Left forelimb (tissue), 1 donor: Measurements from ENCODE around the gene IL2RA.
"Not testable (repeated sequence)": the region's sequence is repeated elsewhere in the genome, so short reads cannot be mapped to it uniquely, and the experiment has no call there.

Experiments used
- DNase-seq: peaks from one replicate; pipeline ENCODE4 v3.0.0-alpha.2; 2018; ENCODE audit warnings: low spot score

IL2RA gene

DNA sequence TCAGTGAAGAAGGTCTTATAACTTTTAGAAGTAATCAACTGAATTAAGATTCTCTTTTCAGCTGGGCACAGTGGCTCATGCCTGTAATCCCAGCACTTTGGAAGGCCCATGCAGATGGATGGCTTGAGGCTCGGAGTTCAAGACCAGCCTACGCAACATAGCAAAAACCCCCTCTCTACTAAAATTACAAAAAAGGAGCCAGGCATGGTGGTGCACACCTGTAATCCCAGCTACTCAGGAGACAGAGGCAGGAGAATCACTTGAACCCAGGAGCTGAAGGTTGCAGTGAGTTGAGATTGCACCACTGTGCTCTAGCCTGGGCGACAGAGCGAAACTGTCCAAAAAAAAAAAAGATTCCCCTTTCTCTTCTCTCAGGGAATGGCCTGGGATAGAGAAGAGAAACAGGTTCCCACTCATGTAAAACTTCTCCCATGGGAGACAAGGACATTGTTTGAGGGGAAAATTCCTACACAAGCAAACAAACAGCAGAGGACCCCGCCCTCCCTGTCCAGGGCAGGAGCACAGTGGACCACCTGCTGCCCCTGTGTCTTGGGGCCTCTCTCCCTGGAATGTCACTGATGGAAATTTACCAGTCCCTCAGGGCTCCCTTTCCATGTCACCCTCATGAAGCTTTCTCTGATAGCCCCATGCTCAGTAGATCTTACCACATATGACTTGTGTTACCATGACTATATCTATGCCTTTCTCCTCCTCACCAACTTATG is 5.6 kb downstream of the IL2RA start:
- DNase-seq: no peak

GRCh38 chr10:6055929-6056328 is 6.2 kb downstream of the IL2RA start:
- DNase-seq: no peak

GRCh38 chr10:6054884-6055283 is 7.3 kb downstream of the IL2RA start:
- DNase-seq: no peak

DNA sequence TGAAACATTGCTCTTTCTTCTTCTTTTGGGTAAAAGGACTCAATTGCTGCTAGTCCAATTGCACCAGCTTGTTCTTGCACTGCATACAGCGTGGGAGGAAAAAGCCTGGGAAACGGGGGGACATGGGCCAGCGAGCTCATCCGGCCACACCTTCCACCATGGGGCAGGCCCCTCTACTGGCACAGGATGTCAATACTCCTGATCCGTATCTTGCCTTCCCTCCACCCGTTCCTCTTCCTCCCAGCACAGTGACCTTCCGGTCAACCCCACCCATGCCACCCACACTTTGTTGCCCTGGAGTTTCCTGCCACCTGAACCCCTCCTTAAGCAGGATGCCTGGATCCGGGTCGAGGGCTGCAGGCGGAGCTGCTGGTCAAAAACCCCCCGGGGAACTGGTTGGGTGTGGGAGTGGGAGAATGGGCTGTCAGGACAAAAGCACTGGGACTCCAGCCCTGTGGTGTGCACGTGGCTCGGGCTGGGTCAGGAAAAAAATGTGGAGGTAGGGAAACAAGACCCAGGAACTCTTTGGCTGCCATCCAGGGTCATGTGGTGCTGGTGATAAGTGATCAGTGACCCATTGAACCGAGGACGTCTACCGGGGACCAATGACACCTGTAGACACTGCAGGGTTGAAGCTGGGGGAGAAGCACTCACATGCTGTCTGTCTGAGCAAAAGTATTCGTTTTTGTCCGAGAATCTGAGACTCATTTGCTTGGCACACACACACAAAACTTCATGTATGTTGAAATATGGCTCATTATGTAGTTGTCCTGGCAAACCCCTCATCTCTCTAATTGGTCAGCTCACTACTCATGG is 8.1 kb downstream of the IL2RA start:
- DNase-seq: no peak

GRCh38 chr10:6053303-6053702 is 8.9 kb downstream of the IL2RA start:
- no peak for DNase-seq

DNA sequence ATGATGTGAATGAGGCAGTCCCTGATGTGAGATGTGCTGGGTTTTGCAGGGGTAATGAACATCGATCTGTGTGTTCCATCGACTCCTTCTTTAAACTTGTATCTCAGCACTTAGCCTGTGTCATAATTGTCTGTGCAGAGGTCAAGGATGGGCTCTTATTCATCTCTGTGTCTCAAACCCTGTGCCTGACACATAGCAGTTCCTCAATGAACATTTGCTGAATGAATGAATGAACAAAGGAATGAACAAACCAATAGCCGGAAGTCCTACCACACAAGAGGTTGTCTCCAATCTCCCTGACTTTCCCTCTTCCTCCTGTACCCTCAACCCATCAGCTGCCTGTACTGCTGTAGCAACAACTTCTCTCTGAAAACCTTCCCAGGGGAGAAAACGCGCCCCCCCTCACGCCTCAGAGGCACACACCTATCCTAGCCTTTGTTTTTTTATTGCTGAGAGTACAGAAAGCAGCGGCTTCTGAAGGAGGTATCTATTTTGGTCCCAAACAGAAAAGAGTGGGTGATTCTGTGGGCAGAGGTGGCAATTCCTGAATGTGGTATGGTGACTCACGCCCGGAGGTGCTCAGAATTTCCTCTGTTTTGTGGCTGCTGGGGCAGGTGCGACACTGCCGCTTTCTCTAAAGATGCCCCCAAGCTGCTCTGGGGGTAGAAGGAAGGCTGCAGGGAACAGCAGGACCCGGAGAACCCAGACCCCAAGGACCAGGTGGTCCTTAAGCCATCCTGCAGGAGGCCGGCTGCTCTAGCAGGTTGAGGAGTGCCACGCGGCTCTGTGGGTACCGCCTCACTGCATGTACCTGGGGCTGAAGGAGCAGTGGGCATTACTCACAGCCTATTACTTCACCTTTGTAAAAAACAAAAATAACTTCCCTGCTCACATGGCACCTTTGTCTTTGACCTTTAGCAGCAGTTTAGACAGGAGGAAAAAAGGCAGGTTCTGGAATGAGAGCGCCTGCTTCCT is 9.6 kb downstream of the IL2RA start:
- no peak for DNase-seq

DNA sequence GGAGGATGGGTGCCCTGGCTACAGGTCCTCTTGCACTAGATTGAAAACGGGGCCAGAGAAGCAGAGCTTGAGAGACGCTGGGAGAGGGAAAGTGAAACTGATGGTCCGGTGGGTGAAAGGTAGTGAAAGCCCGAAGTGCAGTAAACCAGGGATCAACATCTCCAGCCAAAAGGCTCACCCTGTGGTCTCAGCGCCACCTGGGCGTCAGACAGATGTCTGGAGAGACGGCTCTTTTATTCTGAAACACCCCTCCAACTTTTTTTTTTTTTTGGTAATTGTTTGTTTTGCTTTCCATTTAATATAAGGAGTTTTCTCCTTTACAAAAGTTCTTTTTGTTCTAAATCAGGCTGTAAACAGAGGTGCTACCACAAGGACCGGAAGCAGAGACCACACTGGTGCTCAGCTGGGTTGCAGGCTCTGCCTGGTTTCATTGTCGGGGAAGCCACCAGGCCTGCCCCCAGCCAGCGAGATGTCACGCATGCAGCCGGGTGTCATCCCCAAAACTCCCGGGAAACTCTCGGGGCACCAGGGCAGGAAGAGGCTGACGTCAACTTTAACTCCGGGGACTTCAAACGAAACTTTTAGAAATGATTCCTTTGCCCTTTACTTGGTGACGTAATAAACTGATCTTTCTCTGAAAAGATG is 11.2 kb downstream of the IL2RA start:
- DNase-seq: no peak

GRCh38 chr10:6049031-6049400 is 13.2 kb downstream of the IL2RA start:
- DNase-seq: no peak

GRCh38 chr10:6048281-6049030 is 13.7 kb downstream of the IL2RA start:
- DNase-seq: no peak

DNA sequence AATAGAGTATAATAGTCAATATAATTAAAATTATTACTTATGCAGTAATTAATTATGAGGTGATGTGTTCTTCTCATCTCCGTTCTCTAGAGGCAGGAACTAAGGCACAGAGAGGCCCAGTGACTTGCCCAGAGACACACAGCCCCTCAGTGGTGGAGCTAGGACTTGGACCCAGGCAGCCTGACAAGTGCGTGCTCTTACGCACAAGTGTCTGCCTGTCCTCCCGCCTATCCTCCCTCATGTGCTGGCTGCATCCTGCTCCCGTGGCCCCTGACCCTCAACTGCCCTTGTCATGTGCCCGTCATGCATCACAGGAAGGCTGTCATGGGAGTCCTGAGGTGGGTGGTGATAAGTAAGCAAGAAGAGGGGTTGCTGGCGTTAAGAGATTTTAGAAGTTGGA is 14.3 kb downstream of the IL2RA start:
- no peak for DNase-seq

GRCh38 chr10:6046773-6047611 is 15.2 kb downstream of the IL2RA start:
- no peak for DNase-seq

- no peak for DNase-seq
Measured at GRCh38 chr10:6045878-6046772, 16.0 kb downstream of the IL2RA start.

DNA sequence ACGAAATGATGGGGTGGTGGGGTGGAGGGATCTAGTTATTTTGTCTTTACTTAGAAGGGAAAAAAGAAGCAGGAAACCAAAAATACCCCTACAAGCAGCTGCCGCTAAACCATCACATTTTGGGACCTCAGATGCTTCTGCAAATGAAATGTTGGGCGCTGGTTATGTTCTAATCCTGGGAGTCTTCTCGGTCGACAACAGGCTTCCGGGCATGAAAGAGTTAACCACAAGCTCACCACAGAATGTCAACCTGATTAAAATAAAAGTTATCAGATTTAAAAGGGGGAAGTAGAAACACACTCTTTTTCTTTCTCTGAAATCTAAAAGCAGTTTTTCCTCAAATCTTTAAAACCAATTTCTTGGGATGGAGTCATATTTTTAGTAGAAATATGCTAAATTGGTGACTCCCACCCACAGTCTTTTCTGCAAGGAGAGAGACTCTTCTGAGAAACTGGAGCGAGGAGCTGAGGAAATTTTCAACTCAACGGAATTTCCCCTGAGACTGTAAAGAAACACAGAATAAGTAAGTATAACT is 16.8 kb downstream of the IL2RA start:
- DNase-seq: no peak

GRCh38 chr10:6044751-6045313 is 17.3 kb downstream of the IL2RA start:
- no peak for DNase-seq

DNA sequence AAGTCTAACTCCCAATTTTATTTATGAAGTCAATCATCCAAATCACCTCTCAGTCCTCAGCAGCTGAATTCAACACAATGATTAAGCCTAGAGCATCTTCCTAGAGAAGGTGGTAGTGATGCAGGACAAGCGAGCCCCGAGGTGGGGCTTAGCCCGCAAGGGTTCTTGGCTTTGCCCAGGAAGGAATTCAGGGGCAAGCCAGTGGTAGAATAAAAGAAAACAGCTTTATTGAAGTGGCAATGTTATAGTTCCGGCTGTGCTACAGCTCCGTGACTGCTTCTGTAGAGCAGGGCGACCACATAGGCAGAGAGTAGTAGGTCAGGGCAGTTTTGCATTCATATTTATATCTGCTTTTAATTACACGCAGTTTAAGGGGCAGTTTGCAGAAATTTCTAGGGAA is 18.1 kb downstream of the IL2RA start:
- no peak for DNase-seq

GRCh38 chr10:6043377-6043776 is 18.8 kb downstream of the IL2RA start:
- not testable (repeated sequence) for DNase-seq

- no peak for DNase-seq
Measured at GRCh38 chr10:6040205-6040604, 22.0 kb downstream of the IL2RA start.

DNA sequence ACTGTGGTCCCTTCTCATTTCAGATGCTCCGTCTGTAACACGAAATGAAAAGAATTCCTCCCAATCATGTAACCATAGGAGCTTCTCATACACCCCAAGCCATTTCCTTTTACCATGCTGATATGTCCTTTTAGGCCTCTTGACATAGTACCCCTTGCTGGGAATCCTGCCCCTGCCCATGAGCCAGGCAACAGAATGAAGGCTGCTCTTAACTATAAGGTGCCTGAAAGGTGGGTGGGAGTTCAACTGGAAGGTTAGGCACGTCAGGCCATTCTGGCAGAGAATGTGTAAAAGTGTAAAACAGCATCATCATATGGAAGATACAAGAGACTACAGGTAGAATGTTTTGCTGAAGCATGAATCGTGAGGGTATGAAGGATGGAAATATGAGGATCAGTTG is 22.5 kb downstream of the IL2RA start:
- DNase-seq: no peak
